WERI-Rb-1 (cell line): ENCODE measurements around the gene ABCC5.

Experiments
- DNase-seq: peaks from one replicate; pipeline ENCODE4 v3.0.0-alpha.2; 2020
- H3K27ac ChIP-seq: fragments of 250-450 bp; sonication (Bioruptor Pico); 2 replicates; pipeline ENCODE4 v1.5.1; 2020; ENCODE audit warnings: mild to moderate bottlenecking, moderate library complexity
- H3K27me3 ChIP-seq: fragments of 250-450 bp; sonication (Bioruptor Pico); 2 replicates; pipeline ENCODE4 v1.5.1; 2021; ENCODE audit warnings: mild to moderate bottlenecking, low read depth, moderate library complexity; ENCODE audit not compliant: insufficient read depth, severe bottlenecking
- H3K36me3 ChIP-seq: fragments of 250-450 bp; sonication (Bioruptor Pico); 2 replicates; pipeline ENCODE4 v1.5.1; 2020; ENCODE audit warnings: mild to moderate bottlenecking, moderate library complexity
- H3K4me3 ChIP-seq: 2 replicates; pipeline ENCODE4 v1.5.1; 2011; ENCODE audit warnings: low read depth, mild to moderate bottlenecking, control low read depth, low read length
- H3K9me3 ChIP-seq: fragments of 250-450 bp; sonication (Bioruptor Pico); 2 replicates; pipeline ENCODE4 v1.5.1; 2021; ENCODE audit warnings: mild to moderate bottlenecking, moderate library complexity; ENCODE audit not compliant: severe bottlenecking
- CTCF ChIP-seq: IDR thresholded peaks from 2 replicates; pipeline ENCODE4 v1.5.1; 2011; ENCODE audit warnings: low read depth, mild to moderate bottlenecking, control low read depth, inconsistent platforms, low read length

The ABCC5 gene

GRCh38 chr3:184017672-184018423 is at the start of gene ABCC5:
TSS of gene ABCC5 (minus strand) at chr3:184017884. CDS start at chr3:184014392, 3,492 bp downstream.
- TF ChIP-seq CTCF = no peak
- H3K9me3 ChIP-seq = no peaks in the 10 kb centered on the region
- H3K4me3 ChIP-seq = peak within 1 kb of the TSS; percentile 86
- H3K27me3 ChIP-seq = no peaks in the 10 kb centered on the region
- peak; percentile 95 for DNase-seq
- H3K27ac ChIP-seq = peak within 1 kb of the TSS; percentile 85
- peaks cover 8% of the 10 kb centered on the region for H3K36me3 ChIP-seq

- DNase-seq = no peak
- no peak overlapping the region for H3K4me3 ChIP-seq
- no peaks in the 10 kb centered on the region for H3K36me3 ChIP-seq
- H3K9me3 ChIP-seq = no peaks in the 10 kb centered on the region
- H3K27me3 ChIP-seq = no peaks in the 10 kb centered on the region
- H3K27ac ChIP-seq = no peak overlapping the region
- TF ChIP-seq CTCF = no peak
Measured at GRCh38 chr3:184066211-184066610, 48.5 kb upstream of the ABCC5 start.

- Histone ChIP-seq H3K4me3 (no peak overlapping the region), H3K27ac (no peak overlapping the region), H3K9me3 (no peaks in the 10 kb centered on the region), H3K27me3 (no peaks in the 10 kb centered on the region), H3K36me3 (no peaks in the 10 kb centered on the region)
- no peak for TF ChIP-seq CTCF
- DNase-seq = no peak
Measured at GRCh38 chr3:184062637-184063036, 45.0 kb upstream of the ABCC5 start.

- Histone ChIP-seq H3K4me3 (no peak overlapping the region), H3K27ac (no peak overlapping the region), H3K27me3 (no peaks in the 10 kb centered on the region), H3K36me3 (no peaks in the 10 kb centered on the region), H3K9me3 (no peaks in the 10 kb centered on the region)
- no peak for TF ChIP-seq CTCF
- DNase-seq = no peak
Measured at GRCh38 chr3:184059424-184059823, 41.7 kb upstream of the ABCC5 start.

- Histone ChIP-seq H3K27ac (no peak overlapping the region), H3K27me3 (no peaks in the 10 kb centered on the region), H3K36me3 (no peaks in the 10 kb centered on the region), H3K4me3 (no peak overlapping the region), H3K9me3 (no peaks in the 10 kb centered on the region)
- TF ChIP-seq CTCF = no peak
- no peak for DNase-seq
Measured at GRCh38 chr3:184058029-184058428, 40.3 kb upstream of the ABCC5 start.

GRCh38 chr3:184052767-184053166 is 35.1 kb upstream of the ABCC5 start, which contains the start of gene HTR3C:
TSS of gene HTR3C (plus strand) at chr3:184053047. CDS start at chr3:184053081, 34 bp downstream.
- Histone ChIP-seq H3K9me3 (no peaks in the 10 kb centered on the region), H3K4me3 (no peak within 1 kb of the TSS), H3K36me3 (no peaks in the 10 kb centered on the region), H3K27me3 (no peaks in the 10 kb centered on the region), H3K27ac (no peak within 1 kb of the TSS)
- no peak for TF ChIP-seq CTCF
- no peak for DNase-seq
